ENCODE results near the gene FAM111A. TPM values are rescaled to one million over a fixed set of nuclear protein-coding genes. Genes with fewer than 3 reads are reported as not detected.

FAM111A gene
- total and polyA plus RNA-seq, 9 of the 15 experiments (the other 6 are each of a cell fraction or from before 2014, with no cell fraction given) = 14.8 to 30.6 (median 20.1) TPM

DNA sequence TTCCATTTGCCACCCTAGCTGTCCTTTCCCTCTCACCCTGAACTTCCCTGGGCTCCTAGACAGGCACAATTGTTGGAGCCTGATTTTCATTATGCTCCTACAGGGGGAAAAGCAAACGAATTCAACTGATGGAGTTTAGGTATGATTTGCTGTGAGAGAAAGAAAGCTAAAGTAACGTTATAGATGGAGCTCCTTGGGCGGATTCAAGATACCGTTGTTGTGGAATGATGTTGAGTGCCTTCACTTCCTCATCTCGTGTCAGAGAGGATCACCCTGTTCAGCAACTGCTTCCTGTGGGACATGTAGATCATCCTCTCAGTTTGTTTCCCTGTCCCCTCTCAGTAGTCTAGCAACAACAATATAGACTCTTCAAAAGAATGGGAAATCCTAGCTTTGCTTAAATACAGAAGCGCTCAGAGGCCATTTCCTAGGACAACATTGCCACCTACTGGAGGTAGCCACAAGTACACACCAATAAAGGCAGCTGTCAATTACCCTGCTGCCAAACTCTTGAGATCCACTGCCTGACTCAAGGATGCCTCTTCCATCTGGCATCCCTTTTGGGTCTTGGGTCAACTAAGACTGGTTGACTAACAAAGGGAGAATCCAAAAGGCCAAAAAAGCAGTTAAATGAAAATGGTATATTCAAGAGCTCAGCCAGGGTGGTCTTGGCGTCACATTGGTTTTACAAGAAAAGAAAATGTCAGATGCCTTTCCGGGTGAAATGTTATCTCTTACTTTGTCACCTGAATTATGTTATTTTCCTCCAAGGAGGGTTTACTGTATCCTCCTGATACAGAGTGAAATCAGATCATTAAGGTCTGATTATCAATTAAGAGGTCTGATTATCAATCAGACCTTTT, 15.8 kb downstream of the FAM111A start (continued):
- TF ChIP-seq, protein P1, sequence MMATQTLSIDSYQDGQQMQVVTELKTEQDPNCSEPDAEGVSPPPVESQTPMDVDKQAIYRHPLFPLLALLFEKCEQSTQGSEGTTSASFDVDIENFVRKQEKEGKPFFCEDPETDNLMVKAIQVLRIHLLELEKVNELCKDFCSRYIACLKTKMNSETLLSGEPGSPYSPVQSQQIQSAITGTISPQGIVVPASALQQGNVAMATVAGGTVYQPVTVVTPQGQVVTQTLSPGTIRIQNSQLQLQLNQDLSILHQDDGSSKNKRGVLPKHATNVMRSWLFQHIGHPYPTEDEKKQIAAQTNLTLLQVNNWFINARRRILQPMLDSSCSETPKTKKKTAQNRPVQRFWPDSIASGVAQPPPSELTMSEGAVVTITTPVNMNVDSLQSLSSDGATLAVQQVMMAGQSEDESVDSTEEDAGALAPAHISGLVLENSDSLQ (IDR thresholded peaks at IDR 0.05) = peak; percentile 92
- TF ChIP-seq ZSCAN29 (IDR thresholded peaks at IDR 0.05) (no peak), MTA2 (IDR thresholded peaks at IDR 0.05; ENCODE audit: low read depth) (no peak), ZNF79 (CRISPR knock-in tag; IDR thresholded peaks at IDR 0.05; ENCODE audit: low read depth) (no peak), ZNF253 (CRISPR knock-in tag; conservative IDR thresholded peaks at IDR 0.05) (no peak), BRF1 (IDR thresholded peaks at IDR 0.05; ENCODE audit: borderline replicate concordance, extremely low read depth, insufficient read length) (no peak), ZNF707 (CRISPR knock-in tag; conservative IDR thresholded peaks at IDR 0.05) (no peak), NR2C1 (IDR thresholded peaks at IDR 0.05) (no peak), NR2C1 (tag; IDR thresholded peaks at IDR 0.05) (no peak), JUND (IDR thresholded peaks at IDR 0.05; ENCODE audit: borderline replicate concordance, low read depth, low read length) (no peak), JUND (tag; IDR thresholded peaks at IDR 0.05; ENCODE audit: borderline replicate concordance, low read depth, low read length) (no peak), ZNF695 (CRISPR knock-in tag; IDR thresholded peaks at IDR 0.05) (no peak), RAD21 (CRISPR knock-in tag; conservative IDR thresholded peaks at IDR 0.05 in 1 of 2, IDR thresholded peaks at IDR 0.05 in 1 of 2) (peak; percentile 82 to 86)
- TF ChIP-seq, protein P2, sequence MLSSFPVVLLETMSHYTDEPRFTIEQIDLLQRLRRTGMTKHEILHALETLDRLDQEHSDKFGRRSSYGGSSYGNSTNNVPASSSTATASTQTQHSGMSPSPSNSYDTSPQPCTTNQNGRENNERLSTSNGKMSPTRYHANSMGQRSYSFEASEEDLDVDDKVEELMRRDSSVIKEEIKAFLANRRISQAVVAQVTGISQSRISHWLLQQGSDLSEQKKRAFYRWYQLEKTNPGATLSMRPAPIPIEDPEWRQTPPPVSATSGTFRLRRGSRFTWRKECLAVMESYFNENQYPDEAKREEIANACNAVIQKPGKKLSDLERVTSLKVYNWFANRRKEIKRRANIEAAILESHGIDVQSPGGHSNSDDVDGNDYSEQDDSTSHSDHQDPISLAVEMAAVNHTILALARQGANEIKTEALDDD (IDR thresholded peaks at IDR 0.05) = no peak
- TF ChIP-seq, protein P3, sequence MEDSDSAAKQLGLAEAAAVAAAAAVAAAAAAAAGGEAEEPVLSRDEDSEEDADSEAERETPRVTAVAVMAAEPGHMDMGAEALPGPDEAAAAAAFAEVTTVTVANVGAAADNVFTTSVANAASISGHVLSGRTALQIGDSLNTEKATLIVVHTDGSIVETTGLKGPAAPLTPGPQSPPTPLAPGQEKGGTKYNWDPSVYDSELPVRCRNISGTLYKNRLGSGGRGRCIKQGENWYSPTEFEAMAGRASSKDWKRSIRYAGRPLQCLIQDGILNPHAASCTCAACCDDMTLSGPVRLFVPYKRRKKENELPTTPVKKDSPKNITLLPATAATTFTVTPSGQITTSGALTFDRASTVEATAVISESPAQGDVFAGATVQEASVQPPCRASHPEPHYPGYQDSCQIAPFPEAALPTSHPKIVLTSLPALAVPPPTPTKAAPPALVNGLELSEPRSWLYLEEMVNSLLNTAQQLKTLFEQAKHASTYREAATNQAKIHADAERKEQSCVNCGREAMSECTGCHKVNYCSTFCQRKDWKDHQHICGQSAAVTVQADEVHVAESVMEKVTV (CRISPR knock-in tag; IDR thresholded peaks at IDR 0.05) = peak; percentile 82
- TF ChIP-seq, protein P4, sequence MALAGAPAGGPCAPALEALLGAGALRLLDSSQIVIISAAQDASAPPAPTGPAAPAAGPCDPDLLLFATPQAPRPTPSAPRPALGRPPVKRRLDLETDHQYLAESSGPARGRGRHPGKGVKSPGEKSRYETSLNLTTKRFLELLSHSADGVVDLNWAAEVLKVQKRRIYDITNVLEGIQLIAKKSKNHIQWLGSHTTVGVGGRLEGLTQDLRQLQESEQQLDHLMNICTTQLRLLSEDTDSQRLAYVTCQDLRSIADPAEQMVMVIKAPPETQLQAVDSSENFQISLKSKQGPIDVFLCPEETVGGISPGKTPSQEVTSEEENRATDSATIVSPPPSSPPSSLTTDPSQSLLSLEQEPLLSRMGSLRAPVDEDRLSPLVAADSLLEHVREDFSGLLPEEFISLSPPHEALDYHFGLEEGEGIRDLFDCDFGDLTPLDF (CRISPR knock-in tag; IDR thresholded peaks at IDR 0.05) = no peak
- TF ChIP-seq, protein P5, sequence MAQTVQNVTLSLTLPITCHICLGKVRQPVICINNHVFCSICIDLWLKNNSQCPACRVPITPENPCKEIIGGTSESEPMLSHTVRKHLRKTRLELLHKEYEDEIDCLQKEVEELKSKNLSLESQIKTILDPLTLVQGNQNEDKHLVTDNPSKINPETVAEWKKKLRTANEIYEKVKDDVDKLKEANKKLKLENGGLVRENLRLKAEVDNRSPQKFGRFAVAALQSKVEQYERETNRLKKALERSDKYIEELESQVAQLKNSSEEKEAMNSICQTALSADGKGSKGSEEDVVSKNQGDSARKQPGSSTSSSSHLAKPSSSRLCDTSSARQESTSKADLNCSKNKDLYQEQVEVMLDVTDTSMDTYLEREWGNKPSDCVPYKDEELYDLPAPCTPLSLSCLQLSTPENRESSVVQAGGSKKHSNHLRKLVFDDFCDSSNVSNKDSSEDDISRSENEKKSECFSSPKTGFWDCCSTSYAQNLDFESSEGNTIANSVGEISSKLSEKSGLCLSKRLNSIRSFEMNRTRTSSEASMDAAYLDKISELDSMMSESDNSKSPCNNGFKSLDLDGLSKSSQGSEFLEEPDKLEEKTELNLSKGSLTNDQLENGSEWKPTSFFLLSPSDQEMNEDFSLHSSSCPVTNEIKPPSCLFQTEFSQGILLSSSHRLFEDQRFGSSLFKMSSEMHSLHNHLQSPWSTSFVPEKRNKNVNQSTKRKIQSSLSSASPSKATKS (CRISPR knock-in tag; IDR thresholded peaks at IDR 0.05) = no peak
